ENCODE data around the gene QRICH1.

The QRICH1 gene

GRCh38 chr3:49104427-49105291 lies 10.8 kb upstream of the QRICH1 start, which contains the start of gene QARS1:
TSS of gene QARS1 (minus strand) at chr3:49104757. CDS start at chr3:49104733, 24 bp downstream.
- H3K4me3 Mint-ChIP-seq = peak within 1 kb of the TSS; percentile 99
- H3K4me1 Mint-ChIP-seq (ENCODE audit: low read depth in 2 of 2) = peaks cover 25 to 29% of the 10 kb centered on the region in 2 donors
- peak within 1 kb of the TSS; percentile 97 to 99 for H3K27ac Mint-ChIP-seq
- H3K27me3 Mint-ChIP-seq = no peaks in the 10 kb centered on the region
- ATAC-seq (replicated peaks) = peak; percentile 99
- H3K9me3 Mint-ChIP-seq = no peaks in the 10 kb centered on the region
- H3K36me3 Mint-ChIP-seq (ENCODE audit: insufficient read depth) = peaks cover 43% of the 10 kb centered on the region
- peak; percentile 83 to 84 (median 84) for DNase-seq

GRCh38 chr3:49104052-49104426 lies 10.2 kb upstream of the QRICH1 start:
- no peaks in the 10 kb centered on the region for H3K27me3 Mint-ChIP-seq
- DNase-seq (no peak), ATAC-seq (replicated peaks) (no peak)
- H3K4me1 Mint-ChIP-seq (ENCODE audit: low read depth in 2 of 2) = peaks cover 25 to 29% of the 10 kb centered on the region in 2 donors
- no peaks in the 10 kb centered on the region for H3K9me3 Mint-ChIP-seq
- H3K36me3 Mint-ChIP-seq (ENCODE audit: insufficient read depth) = peaks cover 43% of the 10 kb centered on the region
- peak overlapping the region; percentile 99 for H3K4me3 Mint-ChIP-seq
- H3K27ac Mint-ChIP-seq = peak overlapping the region; percentile 97 to 99

- no peaks in the 10 kb centered on the region for H3K9me3 Mint-ChIP-seq
- no peak overlapping the region for H3K27ac Mint-ChIP-seq
- no peaks in the 10 kb centered on the region for H3K27me3 Mint-ChIP-seq
- DNase-seq (no peak), ATAC-seq (replicated peaks) (no peak)
- H3K4me1 Mint-ChIP-seq (ENCODE audit: low read depth in 2 of 2) = peaks cover 25% of the 10 kb centered on the region in 2 donors
- no peak overlapping the region for H3K4me3 Mint-ChIP-seq
- H3K36me3 Mint-ChIP-seq (ENCODE audit: insufficient read depth) = peaks cover 63% of the 10 kb centered on the region
Observed at GRCh38 chr3:49100046-49100615, 6.3 kb upstream of the QRICH1 start.

- no peak overlapping the region for H3K27ac Mint-ChIP-seq
Observed at GRCh38 chr3:49098910-49099630, 5.2 kb upstream of the QRICH1 start.

GRCh38 chr3:49098429-49098828 lies 4.6 kb upstream of the QRICH1 start:
- H3K36me3 Mint-ChIP-seq (ENCODE audit: insufficient read depth) = peaks cover 57% of the 10 kb centered on the region
- no peak for ATAC-seq (replicated peaks)
- no peak overlapping the region for H3K4me3 Mint-ChIP-seq
- no peak for DNase-seq
- H3K9me3 Mint-ChIP-seq = no peaks in the 10 kb centered on the region
- H3K27me3 Mint-ChIP-seq = no peaks in the 10 kb centered on the region
- no peak overlapping the region for H3K27ac Mint-ChIP-seq
- peaks cover 10 to 14% of the 10 kb centered on the region in 2 donors for H3K4me1 Mint-ChIP-seq (ENCODE audit: low read depth in 2 of 2)

More at GRCh38 chr3:49098910-49099630, 5.2 kb upstream of the QRICH1 start:
- no peak for ATAC-seq (replicated peaks)
- no peak for DNase-seq
- Mint-ChIP-seq H3K4me1 (ENCODE audit: low read depth in 2 of 2) (peaks cover 16 to 20% of the 10 kb centered on the region in 2 donors), H3K36me3 (ENCODE audit: insufficient read depth) (peaks cover 58% of the 10 kb centered on the region), H3K9me3 (no peaks in the 10 kb centered on the region), H3K27me3 (no peaks in the 10 kb centered on the region), H3K4me3 (no peak overlapping the region)

GRCh38 chr3:49092938-49093852 lies 676 bp downstream of the QRICH1 start:
- Mint-ChIP-seq H3K27me3 (no peaks in the 10 kb centered on the region), H3K9me3 (no peaks in the 10 kb centered on the region), H3K4me1 (ENCODE audit: low read depth in 2 of 2) (peaks cover 20 to 39% of the 10 kb centered on the region in 2 donors), H3K27ac (peak overlapping the region; percentile 94 to 98), H3K4me3 (peak overlapping the region; percentile 92 to 99), H3K36me3 (ENCODE audit: insufficient read depth) (peaks cover 74% of the 10 kb centered on the region)
- peak; percentile 81 to 84 (median 83) for DNase-seq
- ATAC-seq (replicated peaks) = peak; percentile 40

GRCh38 chr3:49081429-49081828 lies 12.4 kb downstream of the QRICH1 start:
- H3K4me1 Mint-ChIP-seq (ENCODE audit: low read depth in 2 of 2) = peaks cover 6 to 14% of the 10 kb centered on the region in 2 donors
- no peak overlapping the region for H3K4me3 Mint-ChIP-seq
- ATAC-seq (replicated peaks) = no peak
- H3K27ac Mint-ChIP-seq = no peak overlapping the region
- peaks cover 59% of the 10 kb centered on the region for H3K36me3 Mint-ChIP-seq (ENCODE audit: insufficient read depth)
- no peak for DNase-seq
- no peaks in the 10 kb centered on the region for H3K27me3 Mint-ChIP-seq
- no peaks in the 10 kb centered on the region for H3K9me3 Mint-ChIP-seq

- Mint-ChIP-seq H3K4me1 (ENCODE audit: low read depth in 2 of 2) (peaks cover 5 to 14% of the 10 kb centered on the region in 2 donors), H3K9me3 (no peaks in the 10 kb centered on the region), H3K27ac (no peak overlapping the region), H3K27me3 (no peaks in the 10 kb centered on the region), H3K4me3 (no peak overlapping the region), H3K36me3 (ENCODE audit: insufficient read depth) (peaks cover 66% of the 10 kb centered on the region)
- ATAC-seq (replicated peaks) (no peak), DNase-seq (no peak)
Observed at GRCh38 chr3:49079270-49079669, 14.6 kb downstream of the QRICH1 start.

- DNase-seq = no peak
- peak overlapping the region; percentile 41 to 62 for H3K27ac Mint-ChIP-seq
- H3K4me3 Mint-ChIP-seq = no peak overlapping the region
- no peak for ATAC-seq (replicated peaks)
- no peaks in the 10 kb centered on the region for H3K9me3 Mint-ChIP-seq
- peaks cover 3 to 14% of the 10 kb centered on the region in 2 donors for H3K4me1 Mint-ChIP-seq (ENCODE audit: low read depth in 2 of 2)
- H3K36me3 Mint-ChIP-seq (ENCODE audit: insufficient read depth) = peaks cover 84% of the 10 kb centered on the region
- no peaks in the 10 kb centered on the region for H3K27me3 Mint-ChIP-seq
Observed at GRCh38 chr3:49076646-49077045, 17.2 kb downstream of the QRICH1 start.

- no peak overlapping the region for H3K4me3 Mint-ChIP-seq
- H3K4me1 Mint-ChIP-seq (ENCODE audit: low read depth in 2 of 2) = peaks cover 3 to 14% of the 10 kb centered on the region in 2 donors
- no peaks in the 10 kb centered on the region for H3K9me3 Mint-ChIP-seq
- ATAC-seq (replicated peaks) (no peak), DNase-seq (no peak)
- H3K36me3 Mint-ChIP-seq (ENCODE audit: insufficient read depth) = peaks cover 87% of the 10 kb centered on the region
- H3K27me3 Mint-ChIP-seq = no peaks in the 10 kb centered on the region
- H3K27ac Mint-ChIP-seq = no peak overlapping the region
Observed at GRCh38 chr3:49076116-49076515, 17.8 kb downstream of the QRICH1 start.

GRCh38 chr3:49058011-49058410 lies 35.9 kb downstream of the QRICH1 start:
- no peak for ATAC-seq (replicated peaks)
- DNase-seq = no peak
- Mint-ChIP-seq H3K4me1 (ENCODE audit: low read depth in 2 of 2) (peaks cover 0 to 4% of the 10 kb centered on the region in 2 donors), H3K9me3 (no peaks in the 10 kb centered on the region), H3K4me3 (no peak overlapping the region), H3K36me3 (ENCODE audit: insufficient read depth) (peaks cover 87% of the 10 kb centered on the region), H3K27me3 (no peaks in the 10 kb centered on the region), H3K27ac (no peak overlapping the region)

- no peaks in the 10 kb centered on the region for H3K27me3 Mint-ChIP-seq
- DNase-seq (no peak), ATAC-seq (replicated peaks) (no peak)
- H3K4me3 Mint-ChIP-seq = no peak overlapping the region
- no peak overlapping the region for H3K27ac Mint-ChIP-seq
- peaks cover 0 to 7% of the 10 kb centered on the region in 2 donors for H3K4me1 Mint-ChIP-seq (ENCODE audit: low read depth in 2 of 2)
- peaks cover 89% of the 10 kb centered on the region for H3K36me3 Mint-ChIP-seq (ENCODE audit: insufficient read depth)
- H3K9me3 Mint-ChIP-seq = no peaks in the 10 kb centered on the region
Observed at GRCh38 chr3:49057268-49057667, 36.6 kb downstream of the QRICH1 start.
